ENCODE data around the gene ARHGEF7.

DNA sequence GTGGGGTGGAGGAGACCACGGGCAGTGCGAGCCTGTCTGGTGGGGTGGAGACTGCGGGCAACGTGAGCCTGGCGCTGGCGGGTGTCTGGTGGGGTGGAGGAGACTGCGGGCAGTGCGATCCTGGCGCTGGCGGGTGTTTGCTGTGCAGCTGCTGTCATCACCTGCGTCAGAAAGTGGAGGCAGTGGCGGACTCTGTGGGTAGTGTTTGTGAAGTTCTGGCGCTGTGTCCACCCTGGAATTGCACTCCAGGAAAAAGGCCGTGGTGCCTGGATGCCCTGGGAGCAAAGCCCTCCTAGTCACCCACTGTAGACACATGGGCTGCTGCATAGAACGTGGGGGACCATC, 211.5 kb downstream of the ARHGEF7 start:
- TF ChIP-seq, protein P1, sequence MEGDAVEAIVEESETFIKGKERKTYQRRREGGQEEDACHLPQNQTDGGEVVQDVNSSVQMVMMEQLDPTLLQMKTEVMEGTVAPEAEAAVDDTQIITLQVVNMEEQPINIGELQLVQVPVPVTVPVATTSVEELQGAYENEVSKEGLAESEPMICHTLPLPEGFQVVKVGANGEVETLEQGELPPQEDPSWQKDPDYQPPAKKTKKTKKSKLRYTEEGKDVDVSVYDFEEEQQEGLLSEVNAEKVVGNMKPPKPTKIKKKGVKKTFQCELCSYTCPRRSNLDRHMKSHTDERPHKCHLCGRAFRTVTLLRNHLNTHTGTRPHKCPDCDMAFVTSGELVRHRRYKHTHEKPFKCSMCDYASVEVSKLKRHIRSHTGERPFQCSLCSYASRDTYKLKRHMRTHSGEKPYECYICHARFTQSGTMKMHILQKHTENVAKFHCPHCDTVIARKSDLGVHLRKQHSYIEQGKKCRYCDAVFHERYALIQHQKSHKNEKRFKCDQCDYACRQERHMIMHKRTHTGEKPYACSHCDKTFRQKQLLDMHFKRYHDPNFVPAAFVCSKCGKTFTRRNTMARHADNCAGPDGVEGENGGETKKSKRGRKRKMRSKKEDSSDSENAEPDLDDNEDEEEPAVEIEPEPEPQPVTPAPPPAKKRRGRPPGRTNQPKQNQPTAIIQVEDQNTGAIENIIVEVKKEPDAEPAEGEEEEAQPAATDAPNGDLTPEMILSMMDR (IDR thresholded peaks at IDR 0.05; ENCODE audit: insufficient read depth, low read length, poor library complexity, severe bottlenecking): no peak
- no peak for TF ChIP-seq EZH2phosphoT487 (conservative IDR thresholded peaks at IDR 0.05; ENCODE audit: low read length)

Data from SU-DHL-6 (cell line).